Endometrial microvascular endothelial cells (primary cell): ENCODE data around the gene CLCN2. TPM values are rescaled to one million over a fixed set of nuclear protein-coding genes. Genes with fewer than 3 reads are reported as not detected.

Experiments
- in situ Hi-C: cut with HindIII; loops from 2 replicates; pipeline ENCODE4 v1.10.0; 2017; ENCODE audit warnings: low sequenced_read_pairs, low pct_unique_long_range_greater_than_20kb; ENCODE audit errors: inconsistent ontology term
- total RNA-seq: library from RNA; depleted of rRNA; stranded (reverse); fragments of >200 nt; gene quantifications from one replicate; pipeline ENCODE4 v1.2.3, GENCODE V29; 2015; ENCODE audit errors: inconsistent ontology term

CLCN2 gene
- 3.4 TPM for total RNA-seq

- in situ Hi-C loops, result no loop called here
These were observed at the start of gene CLCN2, which contains the start of gene POLR2H for GRCh38 chr3:184361532-184361931. TSS of gene CLCN2 (minus strand) at chr3:184361605. CDS start at chr3:184361479, 126 bp downstream. TSS of gene POLR2H (plus strand) at chr3:184361710. CDS start at chr3:184363493, 1,783 bp downstream.

DNA sequence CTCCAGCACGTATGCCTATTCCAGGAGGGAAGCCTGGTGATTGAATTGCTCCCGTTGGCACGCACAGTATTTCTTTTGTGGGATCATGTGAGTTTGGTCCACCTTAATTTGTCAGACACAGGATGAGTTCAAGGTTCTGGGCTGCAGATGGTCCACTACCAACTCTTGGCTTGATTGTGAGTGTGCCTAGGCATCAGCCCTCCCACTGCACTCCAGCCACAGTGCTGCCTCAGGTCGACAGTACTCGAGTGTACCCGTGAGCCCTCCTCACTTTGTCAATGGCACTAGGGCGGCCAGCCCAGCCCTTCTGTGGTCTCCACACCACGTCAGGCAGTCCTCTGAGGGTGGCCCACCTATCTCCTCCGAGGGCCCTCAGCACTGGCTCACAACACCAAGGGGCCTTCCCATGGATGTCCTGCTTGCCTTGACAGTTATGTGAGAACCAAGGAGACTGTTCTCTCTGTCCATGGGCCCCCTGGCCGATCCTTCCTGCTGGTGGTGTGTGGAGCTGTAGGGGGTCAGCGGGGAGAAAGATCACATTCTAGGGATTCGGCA, 48.6 kb upstream of the CLCN2 start:
- in situ Hi-C loops, result no loop called here

DNA sequence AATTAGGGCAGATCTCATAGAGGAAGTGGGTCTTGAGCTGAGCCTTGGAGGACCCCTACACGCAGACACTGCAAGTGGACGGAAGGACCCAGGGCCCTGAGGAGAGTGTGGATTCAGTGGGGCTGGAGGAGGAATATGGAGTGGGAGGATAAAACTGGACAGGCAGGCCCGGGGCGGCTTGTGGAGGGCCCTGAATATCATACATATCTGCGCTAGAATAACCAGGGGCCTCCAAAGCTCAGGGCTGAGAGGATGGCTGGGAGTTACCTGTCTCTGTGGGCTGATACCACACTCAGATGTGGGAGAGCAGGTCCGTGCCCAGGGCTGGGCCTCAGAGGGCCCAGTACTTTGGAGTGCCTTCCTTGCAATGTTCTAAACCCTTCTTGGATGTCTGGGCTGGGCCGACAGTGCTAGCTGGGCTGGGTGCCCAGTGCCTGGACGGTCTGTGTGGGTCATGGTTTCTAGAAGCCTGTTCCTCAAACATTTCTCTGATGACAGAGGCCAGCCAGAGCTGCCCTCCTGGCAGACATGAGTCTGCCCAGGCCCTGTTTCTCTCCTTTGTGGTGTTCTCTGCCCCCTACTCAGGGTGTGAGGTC, 48.0 kb upstream of the CLCN2 start:
- in situ Hi-C loops, result no loop called here

DNA sequence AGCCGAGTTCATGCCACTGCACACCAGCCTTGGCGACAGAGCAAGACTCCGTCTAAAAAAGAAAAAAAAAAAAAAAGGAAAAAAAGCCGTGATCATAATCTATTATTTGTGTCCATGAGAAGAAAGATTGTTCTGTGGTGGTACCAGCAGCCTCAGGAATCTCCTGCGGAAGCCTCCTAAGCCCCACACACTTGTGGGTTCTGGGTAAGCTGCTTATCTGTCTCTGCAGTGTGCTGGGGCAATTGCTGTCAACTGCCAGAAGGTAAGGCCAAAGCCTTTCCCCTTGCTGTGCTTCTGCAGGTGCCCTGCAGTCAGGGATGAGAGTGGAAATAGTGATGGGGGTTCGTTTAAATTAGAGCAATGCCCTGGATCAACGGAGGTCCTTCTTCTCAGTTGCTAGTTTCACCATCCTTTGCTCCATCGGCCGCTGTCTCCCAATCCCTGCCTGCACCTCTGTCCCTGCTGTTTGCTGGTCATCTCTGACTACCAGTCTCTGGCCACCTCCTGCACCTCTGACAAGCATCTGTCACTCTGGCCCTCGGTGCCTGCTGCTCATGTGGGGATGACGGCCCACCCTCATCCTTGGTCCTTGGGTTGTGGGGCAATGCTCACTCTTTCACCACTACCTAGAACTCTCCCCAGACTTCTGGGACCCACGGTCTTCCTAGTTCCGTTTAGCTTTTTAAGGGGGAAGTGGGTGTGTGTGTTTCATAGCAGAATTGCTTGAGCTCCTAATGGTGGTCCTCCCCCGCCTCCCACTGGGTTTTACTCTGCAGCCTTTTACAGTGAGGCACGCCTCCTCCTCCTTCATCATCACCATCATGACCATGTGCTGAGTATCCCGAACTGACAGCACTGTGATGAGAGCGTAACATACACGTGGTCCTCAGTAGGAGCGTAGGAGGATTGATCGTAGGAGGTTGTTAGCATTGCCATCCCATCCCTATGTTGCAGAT, 43.9 kb upstream of the CLCN2 start:
- in situ Hi-C loops, result no loop called here

- in situ Hi-C loops, result no loop called here
These were observed 38.0 kb upstream of the CLCN2 start for GRCh38 chr3:184399410-184399809.

DNA sequence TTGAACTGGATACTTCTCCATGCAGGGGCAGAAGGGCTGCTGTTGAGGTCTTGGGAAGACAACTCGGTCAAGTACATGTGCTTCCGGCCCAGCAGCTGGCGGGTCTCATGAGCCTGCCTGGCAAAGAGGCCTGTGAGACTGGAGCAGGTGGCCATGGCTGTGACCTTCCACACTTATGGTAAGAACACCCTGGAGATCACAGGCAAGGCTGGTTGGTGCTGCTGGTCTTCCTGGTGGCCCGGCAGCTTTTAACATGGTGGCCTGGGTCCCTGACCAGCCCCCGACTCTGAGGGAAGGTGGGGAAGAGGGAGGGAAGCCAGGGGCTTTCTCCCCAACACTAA, 33.9 kb upstream of the CLCN2 start:
- in situ Hi-C loops, result no loop called here

DNA sequence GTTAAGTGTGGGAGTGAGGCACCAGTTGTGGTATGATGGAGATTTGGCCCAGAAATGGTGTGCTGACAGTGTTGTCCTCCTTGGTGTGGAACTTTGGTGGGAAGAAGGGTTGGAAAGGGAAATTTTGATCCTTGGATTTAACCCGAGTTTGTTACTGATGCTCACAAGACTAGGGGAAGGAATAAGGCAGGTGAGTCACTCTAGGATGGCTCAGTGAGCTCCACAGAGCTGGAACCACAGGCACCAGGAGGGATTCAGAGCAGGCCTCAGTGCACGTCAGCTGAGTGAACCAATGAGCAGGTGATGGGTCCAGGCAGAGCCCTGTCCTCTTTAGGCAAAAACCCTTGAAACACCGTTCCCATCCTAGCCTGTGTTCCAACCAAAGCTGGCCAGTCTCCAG, 29.9 kb upstream of the CLCN2 start:
- in situ Hi-C loops, result no loop called here

DNA sequence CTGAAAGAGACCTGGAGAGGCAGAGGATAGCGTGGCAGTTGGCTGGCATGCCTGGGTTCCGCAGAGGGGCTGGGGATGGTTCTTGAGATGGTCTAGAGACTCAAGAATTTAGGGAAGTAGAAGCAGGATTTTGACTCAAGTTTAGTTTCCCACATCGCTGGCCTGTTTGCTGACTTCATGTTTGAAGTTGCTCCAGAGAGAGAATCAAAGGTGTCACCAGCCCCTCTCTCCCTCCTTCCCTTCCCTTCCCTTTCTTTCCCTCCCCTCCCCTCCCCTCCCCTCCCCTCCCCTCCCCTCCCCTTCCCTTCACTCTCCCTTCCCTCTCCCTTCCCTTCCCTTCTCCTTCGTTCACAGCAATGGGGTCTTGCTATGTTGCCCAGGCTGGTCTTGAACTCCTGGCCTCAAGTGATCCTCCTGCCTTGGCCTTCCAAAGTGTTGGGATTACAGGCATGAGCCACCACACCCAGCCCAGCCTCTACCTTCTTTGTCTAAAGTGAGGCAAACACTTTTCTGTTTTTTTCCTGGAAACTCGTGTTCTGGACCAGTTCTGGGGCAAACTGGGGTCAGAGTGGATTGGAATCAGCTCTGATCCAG, 28.6 kb upstream of the CLCN2 start:
- in situ Hi-C loops, result no loop called here

- in situ Hi-C loops, result no loop called here
These were observed 28.0 kb upstream of the CLCN2 start for GRCh38 chr3:184389384-184389783.

- in situ Hi-C loops, result no loop called here
These were observed 27.5 kb upstream of the CLCN2 start for GRCh38 chr3:184388936-184389230.

DNA sequence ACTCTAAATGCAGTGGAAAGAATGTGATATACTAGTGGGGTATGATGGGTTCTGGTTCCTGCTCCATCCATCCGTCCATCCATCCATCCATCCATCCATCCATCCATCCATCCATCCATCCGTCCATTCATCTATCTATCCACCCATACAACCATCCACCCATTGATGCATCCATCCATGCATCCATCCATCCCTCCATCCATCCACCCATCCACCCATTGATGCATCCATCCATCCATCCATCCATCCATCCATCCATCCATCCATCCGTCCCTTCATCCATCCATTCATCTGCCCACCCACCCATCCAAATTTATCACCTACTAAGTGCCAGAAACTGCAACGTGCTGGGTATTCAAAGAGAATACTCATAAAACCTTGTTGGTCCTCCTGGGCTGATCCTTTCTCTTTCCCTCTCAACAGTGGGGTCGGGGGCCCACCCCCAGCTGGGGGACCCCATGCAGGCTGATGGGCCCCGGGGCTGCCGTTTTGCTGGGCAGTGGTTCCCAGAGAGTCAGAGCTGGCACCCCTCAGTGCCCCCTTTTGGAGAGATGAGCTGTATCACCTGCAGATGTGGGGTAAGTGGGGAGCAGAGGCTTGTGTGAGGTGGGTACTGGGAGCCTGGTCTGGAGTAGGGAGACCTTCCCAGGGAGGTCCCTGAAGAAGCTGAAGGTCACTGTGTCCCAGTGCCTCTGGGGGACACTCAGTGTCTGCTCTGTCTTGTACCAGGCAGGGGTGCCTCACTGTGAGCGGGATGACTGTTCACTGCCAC, 26.9 kb upstream of the CLCN2 start:
- in situ Hi-C loops, result no loop called here

DNA sequence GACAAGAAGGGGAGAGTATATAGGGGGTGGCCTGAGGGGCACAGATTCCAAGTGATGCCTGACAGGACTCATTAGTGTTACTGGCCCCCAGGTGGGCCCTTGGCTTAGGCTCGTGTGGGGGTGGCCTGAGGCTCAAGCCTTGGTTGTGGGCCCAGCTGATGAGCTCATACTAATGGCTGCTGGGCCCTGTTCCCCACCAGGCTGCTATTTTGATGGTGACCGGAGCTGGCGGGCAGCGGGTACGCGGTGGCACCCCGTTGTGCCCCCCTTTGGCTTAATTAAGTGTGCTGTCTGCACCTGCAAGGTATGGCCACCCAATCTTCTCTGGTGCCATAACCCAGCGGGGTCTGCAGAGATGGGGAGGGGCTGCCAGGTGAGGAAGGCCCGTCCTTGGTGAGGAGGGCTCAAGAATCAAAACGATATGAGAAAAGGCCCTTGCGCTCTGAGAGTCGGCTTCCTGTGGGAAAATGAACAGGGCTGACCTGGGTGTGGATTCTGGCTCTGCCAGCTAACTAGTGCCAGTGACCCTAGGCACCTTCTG, 25.8 kb upstream of the CLCN2 start:
- in situ Hi-C loops, result no loop called here

DNA sequence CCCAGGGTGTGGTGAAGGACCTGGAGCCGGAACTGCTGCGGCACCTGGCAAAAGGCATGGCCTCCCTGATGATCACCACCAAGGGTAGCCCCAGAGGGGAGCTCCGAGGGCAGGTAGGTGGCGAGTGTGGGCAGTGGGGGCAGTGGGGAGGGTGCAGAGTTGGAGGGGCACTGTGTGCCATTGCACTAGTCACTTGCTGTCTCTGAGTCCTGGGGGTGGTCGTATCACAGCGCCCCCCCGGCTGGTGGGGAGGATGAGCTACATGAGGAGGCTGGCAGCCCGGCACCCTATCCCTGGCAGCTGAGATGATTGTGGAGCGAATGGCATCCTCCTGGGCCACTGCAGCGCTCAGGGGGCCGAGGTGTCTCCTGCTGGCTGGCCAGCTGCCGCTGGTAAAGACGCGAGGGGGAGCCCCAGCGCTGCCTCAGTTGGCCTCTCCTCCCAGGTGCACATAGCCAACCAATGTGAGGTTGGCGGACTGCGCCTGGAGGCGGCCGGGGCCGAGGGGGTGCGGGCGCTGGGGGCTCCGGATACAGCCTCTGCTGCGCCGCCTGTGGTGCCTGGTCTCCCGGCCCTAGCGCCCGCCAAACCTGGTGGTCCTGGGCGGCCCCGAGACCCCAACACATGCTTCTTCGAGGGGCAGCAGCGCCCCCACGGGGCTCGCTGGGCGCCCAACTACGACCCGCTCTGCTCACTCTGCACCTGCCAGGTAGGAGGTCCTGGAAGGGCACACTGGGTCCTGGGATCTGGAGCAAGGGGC, 24.8 kb upstream of the CLCN2 start:
- in situ Hi-C loops, result no loop called here

GRCh38 chr3:184384856-184385422, 23.5 kb upstream of the CLCN2 start:
- in situ Hi-C loops, result no loop called here

DNA sequence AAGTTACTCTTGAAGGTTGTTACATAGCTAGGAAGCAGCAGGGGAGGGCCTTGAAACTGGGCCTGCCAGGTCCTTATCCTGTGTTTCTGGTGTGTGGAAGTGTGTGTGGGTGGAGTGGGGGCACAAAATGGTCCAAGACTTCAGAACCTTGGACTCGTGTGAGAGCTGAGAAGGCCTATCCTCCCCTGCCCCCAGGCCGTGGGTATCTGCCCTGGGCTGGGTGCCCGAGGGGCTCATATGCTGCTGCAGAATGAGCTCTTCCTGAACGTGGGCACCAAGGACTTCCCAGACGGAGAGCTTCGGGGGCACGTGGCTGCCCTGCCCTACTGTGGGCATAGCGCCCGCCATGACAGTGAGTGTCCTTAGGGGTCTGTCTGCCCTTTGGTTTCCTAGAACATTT, 22.9 kb upstream of the CLCN2 start:
- in situ Hi-C loops, result no loop called here

DNA sequence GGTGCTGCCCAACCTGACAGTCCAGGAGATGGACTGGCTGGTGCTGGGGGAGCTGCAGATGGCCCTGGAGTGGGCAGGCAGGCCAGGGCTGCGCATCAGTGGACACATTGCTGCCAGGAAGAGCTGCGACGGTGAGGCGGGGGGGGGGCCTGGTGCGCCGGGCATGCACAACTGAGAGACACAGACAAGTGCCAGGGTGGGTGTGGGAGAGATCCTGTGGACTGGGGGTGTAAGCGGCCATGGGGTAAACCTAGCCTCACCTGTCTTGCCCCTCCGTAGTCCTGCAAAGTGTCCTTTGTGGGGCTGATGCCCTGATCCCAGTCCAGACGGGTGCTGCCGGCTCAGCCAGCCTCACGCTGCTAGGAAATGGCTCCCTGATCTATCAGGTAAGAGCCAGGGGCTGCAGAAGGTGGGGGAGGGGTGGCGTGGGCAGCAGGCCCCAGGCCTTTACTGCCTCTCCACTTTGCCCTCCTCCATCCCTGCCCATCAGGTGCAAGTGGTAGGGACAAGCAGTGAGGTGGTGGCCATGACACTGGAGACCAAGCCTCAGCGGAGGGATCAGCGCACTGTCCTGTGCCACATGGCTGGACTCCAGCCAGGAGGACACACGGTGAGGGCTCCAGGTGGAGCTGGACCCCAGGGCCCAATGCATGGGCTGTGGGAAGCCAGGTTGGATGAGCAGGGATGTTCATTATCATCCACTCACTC, 21.8 kb upstream of the CLCN2 start:
- in situ Hi-C loops, result no loop called here

DNA sequence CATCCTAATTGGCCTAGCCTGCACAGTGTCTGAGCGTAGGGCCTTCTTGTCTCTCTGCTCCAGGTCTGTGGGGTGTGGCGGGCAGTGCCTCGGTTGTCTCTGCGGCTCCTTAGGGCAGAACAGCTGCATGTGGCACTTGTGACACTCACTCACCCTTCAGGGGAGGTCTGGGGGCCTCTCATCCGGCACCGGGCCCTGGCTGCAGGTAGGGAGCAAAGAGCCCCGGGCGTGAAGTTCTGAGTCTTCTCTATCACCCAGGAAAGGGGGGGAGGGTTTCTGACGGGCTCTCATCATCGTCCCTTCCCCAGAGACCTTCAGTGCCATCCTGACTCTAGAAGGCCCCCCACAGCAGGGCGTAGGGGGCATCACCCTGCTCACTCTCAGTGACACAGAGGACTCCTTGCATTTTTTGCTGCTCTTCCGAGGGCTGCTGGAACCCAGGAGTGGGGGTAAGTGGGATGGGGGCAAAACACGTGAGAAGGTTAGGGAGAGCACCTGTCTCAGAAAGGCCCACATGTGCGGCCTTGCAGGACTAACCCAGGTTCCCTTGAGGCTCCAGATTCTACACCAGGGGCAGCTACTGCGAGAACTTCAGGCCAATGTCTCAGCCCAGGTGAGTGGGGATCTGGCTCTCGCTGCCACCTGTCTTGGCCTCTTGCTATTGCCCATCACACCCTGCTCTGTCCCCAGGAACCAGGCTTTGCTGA, 21.1 kb upstream of the CLCN2 start:
- in situ Hi-C loops, result no loop called here
